ENCODE measurements around the gene IDH1. TPM values are rescaled to one million over a fixed set of nuclear protein-coding genes. Genes with fewer than 3 reads are reported as not detected.

Gene IDH1
- total and polyA plus RNA-seq, 2 donors (not counting 1 experiment from before 2014, with no cell fraction given): 13.9 to 41.4 TPM

- H3K4me1 ChIP-seq (ENCODE audit: control insufficient read depth in 2 of 2, insufficient read depth in 2 of 2, low read length in 2 of 2): no peaks in the 10 kb centered on the region
- intact Hi-C loops (cut with micrococcal nuclease): loop anchor here (2.0 kb wide), 1 partner anchor 16 kb away; no protein-coding TSS in a partner anchor
- no peak overlapping the region for H3K4me2 ChIP-seq (replicated peaks; ENCODE audit: low read depth, low read length, poor library complexity, severe bottlenecking)
- peaks cover 3 to 84% of the 10 kb centered on the region in 2 experiments for H3K36me3 ChIP-seq (replicated peaks in 1 of 2; ENCODE audit: control extremely low read depth in 1 of 2, control insufficient read depth in 1 of 2, extremely low read depth in 1 of 2, insufficient read depth in 2 of 2, low read length in 1 of 2)
- Mint-ChIP-seq H3K9me3 (ENCODE audit: insufficient read depth) (peaks cover 5% of the 10 kb centered on the region), H3K4me3 (no peak overlapping the region), H3K27me3 (no peaks in the 10 kb centered on the region), H3K4me1 (peaks cover 24% of the 10 kb centered on the region), H3K27ac (no peak overlapping the region)
- ChIA-PET CTCF (no interaction called here), POLR2A (no interaction called here)
- H3K9me3 ChIP-seq (ENCODE audit: control extremely low read depth in 1 of 3, control insufficient read depth in 2 of 3, insufficient read depth in 1 of 3, low read length in 2 of 3): peaks cover 0 to 2% (median 0%) of the 10 kb centered on the region in 3 donors
- H4K20me1 ChIP-seq (ENCODE audit: control insufficient read depth, insufficient read depth, low read length, poor library complexity, severe bottlenecking): peaks cover 36% of the 10 kb centered on the region
- peaks cover 88% of the 10 kb centered on the region for H3K79me2 ChIP-seq (ENCODE audit: control insufficient read depth, insufficient read depth, low read length)
- whole genome bisulfite sequencing (ENCODE audit: insufficient coverage): no CpG with 5 or more reads among the region's 2 CpGs
- DNase-seq (no peak), ATAC-seq (ENCODE audit: low read depth) (no peak)
- H3K9ac ChIP-seq (ENCODE audit: low read length): no peak overlapping the region
- no peak overlapping the region for H3K27ac ChIP-seq (ENCODE audit: low read length in 2 of 2)
- H3K4me3 ChIP-seq (ENCODE audit: control extremely low read depth in 1 of 5, extremely low read depth in 1 of 5, insufficient read depth in 1 of 5, low read depth in 2 of 5, low read length in 4 of 5): no peak overlapping the region
- TF ChIP-seq EZH2 (IDR thresholded peaks at IDR 0.05; ENCODE audit: borderline replicate concordance, insufficient read depth, low read depth, low read length, poor library complexity, severe bottlenecking): no peak
- no peak for TF ChIP-seq CTCF (IDR thresholded peaks at IDR 0.05)
- no peak overlapping the region for H2AFZ ChIP-seq (ENCODE audit: insufficient read depth, low read depth, low read length, poor library complexity, severe bottlenecking)
- no peaks in the 10 kb centered on the region for H3K27me3 ChIP-seq (replicated peaks in 1 of 4; ENCODE audit: control extremely low read depth in 1 of 4, control insufficient read depth in 3 of 4, insufficient read depth in 4 of 4, low read length in 3 of 4)
Measured at GRCh38 chr2:208279236-208279635, 24.4 kb upstream of the IDH1 start.

GRCh38 chr2:208278549-208278948, 23.7 kb upstream of the IDH1 start:
- Mint-ChIP-seq H3K9me3 (ENCODE audit: insufficient read depth) (peaks cover 5% of the 10 kb centered on the region), H3K27ac (no peak overlapping the region), H3K27me3 (no peaks in the 10 kb centered on the region), H3K4me3 (no peak overlapping the region), H3K4me1 (peaks cover 25% of the 10 kb centered on the region)
- Histone ChIP-seq H4K20me1 (ENCODE audit: control insufficient read depth, insufficient read depth, low read length, poor library complexity, severe bottlenecking) (peaks cover 38% of the 10 kb centered on the region), H3K36me3 (replicated peaks in 1 of 2; ENCODE audit: control extremely low read depth in 1 of 2, control insufficient read depth in 1 of 2, extremely low read depth in 1 of 2, insufficient read depth in 2 of 2, low read length in 1 of 2) (peaks cover 3 to 90% of the 10 kb centered on the region in 2 experiments), H3K4me1 (ENCODE audit: control insufficient read depth in 2 of 2, insufficient read depth in 2 of 2, low read length in 2 of 2) (no peaks in the 10 kb centered on the region), H3K79me2 (ENCODE audit: control insufficient read depth, insufficient read depth, low read length) (peaks cover 88% of the 10 kb centered on the region), H3K9me3 (ENCODE audit: control extremely low read depth in 1 of 3, control insufficient read depth in 2 of 3, insufficient read depth in 1 of 3, low read length in 2 of 3) (peaks cover 0 to 2% (median 0%) of the 10 kb centered on the region in 3 donors), H3K27ac (ENCODE audit: low read length in 2 of 2) (no peak overlapping the region), H3K9ac (ENCODE audit: low read length) (no peak overlapping the region), H3K4me3 (ENCODE audit: control extremely low read depth in 1 of 5, extremely low read depth in 1 of 5, insufficient read depth in 1 of 5, low read depth in 2 of 5, low read length in 4 of 5) (no peak overlapping the region), H3K4me2 (replicated peaks; ENCODE audit: low read depth, low read length, poor library complexity, severe bottlenecking) (no peak overlapping the region), H3K27me3 (replicated peaks in 1 of 4; ENCODE audit: control extremely low read depth in 1 of 4, control insufficient read depth in 3 of 4, insufficient read depth in 4 of 4, low read length in 3 of 4) (no peaks in the 10 kb centered on the region), H2AFZ (ENCODE audit: insufficient read depth, low read depth, low read length, poor library complexity, severe bottlenecking) (no peak overlapping the region)
- intact Hi-C loops (cut with micrococcal nuclease): loop anchor here (2.0 kb wide), 1 partner anchor 16 kb away; no protein-coding TSS in a partner anchor
- ChIA-PET POLR2A (no interaction called here), CTCF (no interaction called here)
- ATAC-seq (ENCODE audit: low read depth): no peak
- no peak for TF ChIP-seq EZH2 (IDR thresholded peaks at IDR 0.05; ENCODE audit: borderline replicate concordance, insufficient read depth, low read depth, low read length, poor library complexity, severe bottlenecking)
- no peak for TF ChIP-seq CTCF (IDR thresholded peaks at IDR 0.05)
- DNase-seq: no peak
- WGBS (ENCODE audit: insufficient coverage): no CpG with 5 or more reads among the region's 2 CpGs

Measured in B cell (primary cell).